ENCODE results near the gene MTHFD2. TPM values are rescaled to one million over a fixed set of nuclear protein-coding genes. Genes with fewer than 3 reads are reported as not detected.

The MTHFD2 gene
- total RNA-seq, 4 donors from 2014 or later, result 13.2 to 57.7 (median 25.7) TPM

GRCh38 chr2:74242354-74243071 lies 44.1 kb downstream of the MTHFD2 start:
- Histone ChIP-seq H3K27me3 (no peaks in the 10 kb centered on the region), H3K4me3 (no peak overlapping the region), H3K36me3 (peaks cover 0 to 37% (median 0%) of the 10 kb centered on the region in 3 donors), H3K27ac (no peak overlapping the region), H3K9me3 (no peaks in the 10 kb centered on the region), H3K4me1 (no peaks in the 10 kb centered on the region)
- WGBS, 2 donors, result 86 to 87% methylated on average over 7 of the region's 7 CpGs
- TF ChIP-seq POLR2A (IDR thresholded peaks at IDR 0.05) (no peak), EP300 (IDR thresholded peaks at IDR 0.05) (no peak), CTCF (IDR thresholded peaks at IDR 0.05) (no peak)
- DNase-seq (ENCODE audit: low spot score in 2 of 2), result no peak

DNA sequence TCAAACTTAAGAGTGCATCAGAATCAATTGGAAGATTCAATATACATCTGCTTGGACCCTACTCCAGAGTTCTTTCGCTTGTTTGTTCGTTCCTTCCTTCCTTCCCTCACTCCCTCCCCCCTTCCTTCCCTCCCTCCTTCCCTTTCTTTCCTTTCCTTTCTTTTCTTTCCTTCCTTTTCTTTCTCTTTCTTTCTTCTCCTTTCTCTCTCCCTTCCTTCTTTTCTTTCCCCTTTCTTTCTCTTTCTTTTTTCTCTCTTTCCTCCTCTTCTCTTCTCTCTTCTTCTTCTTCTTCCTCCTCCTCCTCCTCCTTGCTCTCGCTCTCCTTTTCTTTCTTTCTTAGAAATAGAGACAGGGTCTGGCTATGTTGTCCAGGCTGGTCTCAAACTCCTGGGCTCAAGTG lies 45.9 kb downstream of the MTHFD2 start:
- TF ChIP-seq POLR2A (IDR thresholded peaks at IDR 0.05) (no peak), CTCF (IDR thresholded peaks at IDR 0.05) (no peak), EP300 (IDR thresholded peaks at IDR 0.05) (no peak)
- Histone ChIP-seq H3K4me1 (no peaks in the 10 kb centered on the region), H3K9me3 (no peaks in the 10 kb centered on the region), H3K36me3 (peaks cover 0 to 46% (median 0%) of the 10 kb centered on the region in 3 donors), H3K4me3 (no peak overlapping the region), H3K27me3 (no peaks in the 10 kb centered on the region), H3K27ac (no peak overlapping the region)
- no peak for DNase-seq (ENCODE audit: low spot score in 2 of 2)
- WGBS, 2 donors, result 82 to 89% methylated on average over 3 of the region's 3 CpGs

DNA sequence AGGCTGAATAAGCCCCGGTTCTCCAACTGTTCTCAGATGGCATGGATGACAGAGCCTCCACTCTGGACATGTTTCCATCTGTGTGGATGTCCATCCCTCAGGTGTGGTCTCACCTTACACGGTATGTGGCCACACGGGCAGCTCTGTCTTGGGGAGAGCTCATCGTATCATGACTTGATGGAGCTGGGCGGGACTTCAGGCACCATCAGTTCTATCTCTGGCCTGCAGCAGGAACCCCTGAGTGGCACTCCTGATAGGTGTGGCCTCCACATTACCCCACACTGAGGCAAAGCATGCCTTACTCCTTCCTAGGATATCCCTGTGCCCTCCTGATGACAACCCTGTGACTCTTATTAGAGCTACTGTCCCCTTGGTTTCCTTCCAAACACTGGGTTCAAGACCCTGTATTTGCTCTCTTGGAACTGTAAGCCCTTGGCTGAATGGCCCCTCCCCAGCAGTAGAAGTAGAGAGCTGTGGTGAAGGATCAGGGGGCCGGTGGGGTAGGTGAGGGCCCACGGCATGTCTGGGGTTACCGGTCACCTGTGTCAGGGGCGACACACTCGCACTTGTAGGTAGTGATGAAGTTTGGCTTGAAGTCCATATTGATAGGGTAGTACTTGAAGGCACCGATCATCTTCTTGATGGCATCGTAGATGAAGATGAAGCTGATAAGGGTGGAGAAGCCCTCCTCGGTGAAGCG lies 48.2 kb downstream of the MTHFD2 start:
- WGBS, 2 donors, result 89 to 94% methylated on average over 14 of the region's 14 CpGs
- Histone ChIP-seq H3K9me3 (no peaks in the 10 kb centered on the region), H3K27ac (no peak overlapping the region), H3K36me3 (peaks cover 0 to 44% (median 0%) of the 10 kb centered on the region in 3 donors), H3K27me3 (no peaks in the 10 kb centered on the region), H3K4me1 (no peaks in the 10 kb centered on the region), H3K4me3 (no peak overlapping the region)
- no peak for DNase-seq (ENCODE audit: low spot score in 2 of 2)
- TF ChIP-seq POLR2A (IDR thresholded peaks at IDR 0.05), result no peak
- TF ChIP-seq CTCF (IDR thresholded peaks at IDR 0.05), result no peak
- TF ChIP-seq EP300 (IDR thresholded peaks at IDR 0.05), result no peak

GRCh38 chr2:74249406-74250122 lies 51.1 kb downstream of the MTHFD2 start:
- Histone ChIP-seq H3K4me3 (no peak overlapping the region), H3K4me1 (peaks cover 0 to 10% (median 0%) of the 10 kb centered on the region in 4 donors), H3K27ac (no peak overlapping the region), H3K36me3 (peaks cover 0 to 58% (median 0%) of the 10 kb centered on the region in 3 donors), H3K27me3 (no peaks in the 10 kb centered on the region), H3K9me3 (no peaks in the 10 kb centered on the region)
- DNase-seq (ENCODE audit: low spot score in 2 of 2), result no peak
- WGBS, 2 donors, result 72 to 74% methylated on average over 6 of the region's 6 CpGs
- no peak for TF ChIP-seq POLR2A (IDR thresholded peaks at IDR 0.05)
- TF ChIP-seq CTCF (IDR thresholded peaks at IDR 0.05), result no peak
- no peak for TF ChIP-seq EP300 (IDR thresholded peaks at IDR 0.05)

All from tibial nerve (tissue), 4 donors.